ENCODE results near the gene CRACR2A.

CRACR2A gene

DNA sequence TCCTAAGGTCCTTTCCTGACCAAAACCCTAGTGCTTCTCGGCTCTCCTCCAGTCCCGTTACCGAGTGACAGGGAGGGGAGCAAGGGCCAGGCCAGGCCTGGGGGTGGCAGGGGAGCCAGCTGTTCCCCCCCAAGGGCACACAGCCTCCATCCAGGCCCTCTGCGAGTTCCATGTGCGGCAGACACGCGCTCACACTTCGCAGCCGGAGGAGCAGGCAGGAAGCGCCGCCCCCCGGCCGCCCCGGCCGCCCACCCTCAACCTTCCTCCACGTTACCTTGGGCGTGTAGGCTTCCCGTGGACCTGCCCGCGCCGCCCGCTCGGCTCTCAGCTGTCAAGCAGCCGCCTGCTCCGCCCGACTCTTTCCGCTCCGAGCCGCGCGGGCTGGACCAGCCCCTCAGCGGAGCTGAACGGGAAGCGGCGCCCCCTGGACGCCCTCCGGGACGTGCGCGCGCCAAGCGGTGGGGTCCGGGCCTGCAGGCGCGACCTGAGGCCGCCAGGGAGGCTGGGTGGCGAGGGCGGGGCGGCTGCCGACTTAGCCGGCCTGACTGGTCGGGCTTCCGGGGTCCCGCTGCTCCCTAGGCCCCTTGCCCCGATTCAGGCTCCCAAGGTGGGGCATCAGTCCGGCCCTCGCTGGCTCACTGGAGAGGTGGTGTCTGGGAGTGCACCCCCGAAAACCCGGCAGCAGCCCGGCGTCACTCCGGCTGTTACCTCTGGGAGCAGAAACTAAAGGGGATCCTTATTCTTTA lies at the start of gene CRACR2A:
Gene CRACR2A, minus strand, starts transcription at position 369 of the 746 bp plus-strand sequence. CDS start 56,110 bp downstream, outside the sequence.
- TF ChIP-seq CREB1 (IDR thresholded peaks at IDR 0.05; ENCODE audit: low read depth) (no peak), TEAD4 (IDR thresholded peaks at IDR 0.05) (no peak), TCF12 (IDR thresholded peaks at IDR 0.05; ENCODE audit: low read depth) (no peak)

- TF ChIP-seq CEBPB (IDR thresholded peaks at IDR 0.05) (no peak), ZBTB7A (IDR thresholded peaks at IDR 0.05; ENCODE audit: low read depth) (no peak), TAF1 (IDR thresholded peaks at IDR 0.05; ENCODE audit: low read depth) (no peak), NFIC (IDR thresholded peaks at IDR 0.05) (no peak), USF1 (IDR thresholded peaks at IDR 0.05) (no peak), TCF12 (IDR thresholded peaks at IDR 0.05; ENCODE audit: low read depth) (no peak), FOXM1 (IDR thresholded peaks at IDR 0.05; ENCODE audit: borderline replicate concordance, low read depth) (no peak), EP300 (IDR thresholded peaks at IDR 0.05; ENCODE audit: borderline replicate concordance) (no peak), YY1 (IDR thresholded peaks at IDR 0.05; ENCODE audit: low read depth) (no peak), CREB1 (IDR thresholded peaks at IDR 0.05; ENCODE audit: low read depth) (no peak), EGR1 (IDR thresholded peaks at IDR 0.05) (no peak), TEAD4 (IDR thresholded peaks at IDR 0.05) (no peak), RAD21 (IDR thresholded peaks at IDR 0.05; ENCODE audit: low read depth) (no peak), REST (IDR thresholded peaks at IDR 0.05; ENCODE audit: low read depth) (no peak)
- TF ChIP-seq, protein P1, sequence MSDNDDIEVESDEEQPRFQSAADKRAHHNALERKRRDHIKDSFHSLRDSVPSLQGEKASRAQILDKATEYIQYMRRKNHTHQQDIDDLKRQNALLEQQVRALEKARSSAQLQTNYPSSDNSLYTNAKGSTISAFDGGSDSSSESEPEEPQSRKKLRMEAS (IDR thresholded peaks at IDR 0.05), result no peak
Measured at GRCh38 chr12:3797531-3798048, 44.7 kb upstream of the CRACR2A start.

DNA sequence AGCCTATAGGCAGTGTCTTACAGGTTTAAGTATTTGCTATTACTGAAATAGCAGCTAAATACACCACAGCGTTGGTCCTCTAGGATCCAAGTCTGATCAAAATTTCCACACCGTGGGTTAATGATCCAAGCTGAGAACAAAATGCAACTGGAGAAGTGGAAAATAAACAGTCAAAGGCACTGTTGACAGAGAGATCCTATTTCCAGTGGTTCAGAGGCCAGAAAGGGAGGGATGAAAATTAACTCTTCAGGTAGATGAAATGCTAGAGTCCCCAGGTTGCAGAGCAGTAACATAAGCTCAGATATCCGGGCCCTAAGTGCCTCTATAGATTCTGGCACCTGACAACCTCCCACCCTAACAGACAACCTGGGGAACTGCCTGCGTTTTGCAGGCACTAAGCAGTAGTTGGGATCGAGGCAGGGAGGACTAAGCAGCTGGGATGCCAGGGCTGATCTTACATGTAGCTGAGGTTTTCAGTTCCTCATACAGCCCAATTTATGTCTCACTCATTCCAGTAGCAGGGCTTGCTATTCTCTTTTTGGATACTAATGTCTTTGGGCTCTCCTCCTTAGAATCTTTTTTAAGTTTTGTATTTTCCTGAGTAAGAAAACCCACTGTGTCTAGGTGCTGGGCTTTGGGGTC lies 42.7 kb upstream of the CRACR2A start:
- no peak for TF ChIP-seq TAF1 (IDR thresholded peaks at IDR 0.05; ENCODE audit: low read depth)
- TF ChIP-seq, protein P1 (IDR thresholded peaks at IDR 0.05), result no peak
- TF ChIP-seq CREB1 (IDR thresholded peaks at IDR 0.05; ENCODE audit: low read depth), result no peak
- TF ChIP-seq RAD21 (IDR thresholded peaks at IDR 0.05; ENCODE audit: low read depth), result no peak
- no peak for TF ChIP-seq EP300 (IDR thresholded peaks at IDR 0.05; ENCODE audit: borderline replicate concordance)
- no peak for TF ChIP-seq EGR1 (IDR thresholded peaks at IDR 0.05)
- no peak for TF ChIP-seq TEAD4 (IDR thresholded peaks at IDR 0.05)
- TF ChIP-seq NFIC (IDR thresholded peaks at IDR 0.05), result no peak
- TF ChIP-seq USF1 (IDR thresholded peaks at IDR 0.05), result no peak
- no peak for TF ChIP-seq TCF12 (IDR thresholded peaks at IDR 0.05; ENCODE audit: low read depth)
- TF ChIP-seq FOXM1 (IDR thresholded peaks at IDR 0.05; ENCODE audit: borderline replicate concordance, low read depth), result no peak
- TF ChIP-seq YY1 (IDR thresholded peaks at IDR 0.05; ENCODE audit: low read depth), result no peak
- no peak for TF ChIP-seq CEBPB (IDR thresholded peaks at IDR 0.05)
- TF ChIP-seq ZBTB7A (IDR thresholded peaks at IDR 0.05; ENCODE audit: low read depth), result no peak
- TF ChIP-seq REST (IDR thresholded peaks at IDR 0.05; ENCODE audit: low read depth), result no peak

- TF ChIP-seq TCF12 (IDR thresholded peaks at IDR 0.05; ENCODE audit: low read depth), result no peak
- no peak for TF ChIP-seq FOXM1 (IDR thresholded peaks at IDR 0.05; ENCODE audit: borderline replicate concordance, low read depth)
- TF ChIP-seq USF1 (IDR thresholded peaks at IDR 0.05), result no peak
- TF ChIP-seq TEAD4 (IDR thresholded peaks at IDR 0.05), result no peak
- TF ChIP-seq TAF1 (IDR thresholded peaks at IDR 0.05; ENCODE audit: low read depth), result no peak
- no peak for TF ChIP-seq EP300 (IDR thresholded peaks at IDR 0.05; ENCODE audit: borderline replicate concordance)
- no peak for TF ChIP-seq EGR1 (IDR thresholded peaks at IDR 0.05)
- no peak for TF ChIP-seq RAD21 (IDR thresholded peaks at IDR 0.05; ENCODE audit: low read depth)
- TF ChIP-seq CREB1 (IDR thresholded peaks at IDR 0.05; ENCODE audit: low read depth), result no peak
- TF ChIP-seq ZBTB7A (IDR thresholded peaks at IDR 0.05; ENCODE audit: low read depth), result no peak
- TF ChIP-seq CEBPB (IDR thresholded peaks at IDR 0.05), result no peak
- TF ChIP-seq NFIC (IDR thresholded peaks at IDR 0.05), result no peak
- TF ChIP-seq REST (IDR thresholded peaks at IDR 0.05; ENCODE audit: low read depth), result no peak
- TF ChIP-seq, protein P1 (IDR thresholded peaks at IDR 0.05), result no peak
- TF ChIP-seq YY1 (IDR thresholded peaks at IDR 0.05; ENCODE audit: low read depth), result no peak
Measured at GRCh38 chr12:3795066-3795465, 42.2 kb upstream of the CRACR2A start.

Measured in Ishikawa (cell line).